Endothelial cell of umbilical vein (primary cell): ENCODE data around the gene AUTS2. TPM values are rescaled to one million over a fixed set of nuclear protein-coding genes. Genes with fewer than 3 reads are reported as not detected.

Experiments
- BruUV-seq: library from RNA; stranded (reverse); fragments of 400-500 nt; replicated peaks from 2 replicates; lab custom pipeline; 2021; lab: Mats Ljungman, UMichigan
- CTCF ChIA-PET: fragments of 300-600, 350-600 bp; sonication (Branson Sonifier 250); formaldehyde crosslinking; loops from one replicate; lab custom pipeline; 2021; ENCODE audit warnings: antibody characterized with exemption, inconsistent platforms; lab: Charles Lee
- POLR2A ChIA-PET: fragments of 300-600, 350-600 bp; sonication (Branson Sonifier 250); formaldehyde crosslinking; loops from one replicate; lab custom pipeline; 2021; ENCODE audit warnings: antibody characterized with exemption, inconsistent platforms; lab: Charles Lee
- DNase-seq: peaks from one replicate; pipeline ENCODE4 v3.0.0-alpha.2; 2011; ENCODE audit warnings: low read depth, low spot score
- FAIRE-seq: peaks from 2 replicates; lab custom pipeline; 2011; peaks lifted over from hg19 to GRCh38; lab: Jason Lieb, UNC
- H2AFZ ChIP-seq: 2 replicates; pipeline ENCODE4 v1.6.0; 2012; ENCODE audit warnings: low read depth, low read length, control low read depth, inconsistent platforms
- H3K27ac ChIP-seq: 2 replicates; pipeline ENCODE4 v1.5.1; 2011; ENCODE audit warnings: low read depth, mild to moderate bottlenecking, control low read depth, low read length, moderate library complexity; ENCODE audit not compliant: insufficient read depth
- H3K27me3 ChIP-seq, 2 experiments: 2 replicates each; pipeline versions ENCODE4 v1.6.0 to v1.6.1; 2011; ENCODE audit warnings: low read length in 2 of 2, mixed read lengths in 1 of 2; ENCODE audit not compliant: control insufficient read depth in 2 of 2, insufficient read depth in 2 of 2
- H3K36me3 ChIP-seq, 2 experiments: 2 replicates in 1 of 2; 3 replicates in 1 of 2; pipeline ENCODE4 v1.5.1; 2011; ENCODE audit warnings: low read length in 2 of 2, mild to moderate bottlenecking in 1 of 2, moderate library complexity in 1 of 2; ENCODE audit not compliant: control insufficient read depth in 2 of 2, insufficient read depth in 2 of 2; ENCODE audit errors: extremely low read depth in 1 of 2
- H3K4me1 ChIP-seq: 3 replicates; pipeline ENCODE4 v1.5.1; 2011; ENCODE audit warnings: mild to moderate bottlenecking, low read length; ENCODE audit not compliant: control insufficient read depth, insufficient read depth; ENCODE audit errors: extremely low read depth
- H3K4me2 ChIP-seq: 2 replicates; pipeline ENCODE4 v1.6.1; 2011; ENCODE audit warnings: low read length, control low read depth, mixed read lengths; ENCODE audit not compliant: insufficient read depth
- H3K4me3 ChIP-seq, 3 experiments: fragments of 200-600 bp in 1 of 3; sonication (generic), shearing (Covaris generic) in 1 of 3; replicated peaks in 1 of 3; 2 replicates each; pipeline ENCODE4 v1.5.1; 2011 to 2016; ENCODE audit warnings: control low read depth in 3 of 3, low read length in 3 of 3, mild to moderate bottlenecking in 2 of 3, inconsistent platforms in 1 of 3, low read depth in 1 of 3, moderate library complexity in 1 of 3; ENCODE audit not compliant: insufficient read depth in 1 of 3
- H3K79me2 ChIP-seq: 2 replicates; pipeline ENCODE4 v1.6.0; 2012; ENCODE audit warnings: low read length, inconsistent platforms; ENCODE audit not compliant: control insufficient read depth, insufficient read depth
- H3K9ac ChIP-seq: replicated peaks from 2 replicates; pipeline ENCODE3; 2011; ENCODE audit warnings: low read length, control low read depth; ENCODE audit not compliant: insufficient read depth; ENCODE audit errors: extremely low read depth
- H3K9me1 ChIP-seq: replicated peaks from 3 replicates; pipeline ENCODE4 v1.6.0; 2011; ENCODE audit warnings: mild to moderate bottlenecking, low read length; ENCODE audit not compliant: control insufficient read depth, insufficient read depth; ENCODE audit errors: extremely low read depth
- H3K9me3 ChIP-seq: replicated peaks from 2 replicates; pipeline ENCODE4 v1.5.1; 2012; ENCODE audit warnings: low read length, inconsistent platforms; ENCODE audit not compliant: control insufficient read depth, insufficient read depth
- H4K20me1 ChIP-seq: replicated peaks from 2 replicates; pipeline ENCODE3; 2011; ENCODE audit warnings: mild to moderate bottlenecking, low read length; ENCODE audit not compliant: control insufficient read depth, insufficient read depth; ENCODE audit errors: extremely low read depth
- CTCF ChIP-seq, 2 donors: IDR thresholded peaks; 1 replicate in 1 of 2; 2 replicates in 1 of 2; pipeline ENCODE4 v1.5.1; 2011; ENCODE audit warnings: low read length in 2 of 2, mild to moderate bottlenecking in 2 of 2, moderate library complexity in 2 of 2, control low read depth in 1 of 2, inconsistent platforms in 1 of 2, low read depth in 1 of 2; ENCODE audit not compliant: insufficient read depth in 1 of 2; ENCODE audit errors: extremely low read depth in 1 of 2
- EZH2 ChIP-seq: IDR thresholded peaks from 2 replicates; pipeline ENCODE4 v1.6.1; 2012; ENCODE audit warnings: borderline replicate concordance, low read depth, mild to moderate bottlenecking, moderate library complexity, low read length, inconsistent platforms; ENCODE audit not compliant: severe bottlenecking
- FOS ChIP-seq: IDR thresholded peaks from 2 replicates; pipeline ENCODE4 v1.6.1; 2011; ENCODE audit warnings: mild to moderate bottlenecking, low read length, moderate library complexity, borderline replicate concordance; ENCODE audit not compliant: insufficient read depth
- GATA2 ChIP-seq: IDR thresholded peaks from 2 replicates; pipeline ENCODE4 v1.7.0; 2011; ENCODE audit warnings: low read depth, mild to moderate bottlenecking, moderate library complexity, mixed read lengths, low read length; ENCODE audit not compliant: insufficient read length, insufficient read depth
- JUN ChIP-seq: IDR thresholded peaks from 2 replicates; pipeline ENCODE4 v1.6.1; 2011; ENCODE audit warnings: borderline replicate concordance, low read depth; ENCODE audit not compliant: insufficient read length, insufficient read depth
- MAX ChIP-seq: IDR thresholded peaks from 2 replicates; pipeline ENCODE4 v1.6.1; 2011; ENCODE audit not compliant: insufficient read depth, insufficient read length
- MYC ChIP-seq: IDR thresholded peaks from one replicate; pipeline ENCODE4 v1.6.1; 2011; ENCODE audit warnings: mild to moderate bottlenecking, low read depth, low read length
- POLR2A ChIP-seq: IDR thresholded peaks from 2 replicates; pipeline ENCODE4 v1.6.1; 2012; ENCODE audit warnings: low read depth, mild to moderate bottlenecking, control low read depth, low read length
- POLR2AphosphoS5 ChIP-seq: IDR thresholded peaks from 2 replicates; pipeline ENCODE4 v1.6.1; 2012; ENCODE audit warnings: low read depth, mild to moderate bottlenecking, control low read depth, low read length, moderate library complexity; ENCODE audit not compliant: insufficient read depth
- dilution Hi-C: fragments of 300-500 bp; cut with MboI; formaldehyde crosslinking; loops from one replicate; pipeline ENCODE4 v1.15.0; 2019; ENCODE audit warnings: low sequenced_read_pairs; ENCODE audit not compliant: extremely low pct_ligation_motif_present
- intact Hi-C: fragments of 100-400 bp; cut with micrococcal nuclease; formaldehyde crosslinking; loops from one replicate; pipeline ENCODE4 v1.10.0; 2022
- polyA plus RNA-seq, 4 experiments: library from polyadenylated mRNA; depleted of rRNA in 3 of 4; stranded (reverse) in 3 of 4; unstranded in 1 of 4; fragments of >200 nt; gene quantifications; 2 replicates each; pipeline versions ENCODE4 v1.2.1 to v1.2.3, GENCODE V29; 2011 to 2012; ENCODE audit warnings: missing spikeins in 1 of 4
- total RNA-seq: library from RNA; stranded (reverse); gene quantifications from 2 replicates; pipeline ENCODE4 v1.2.3, GENCODE V29; 2021

AUTS2 gene
- total and polyA plus RNA-seq, 2 donors (not counting 3 experiments of a cell fraction or from before 2014, with no cell fraction given) = 0.59 to 8.0 TPM

DNA sequence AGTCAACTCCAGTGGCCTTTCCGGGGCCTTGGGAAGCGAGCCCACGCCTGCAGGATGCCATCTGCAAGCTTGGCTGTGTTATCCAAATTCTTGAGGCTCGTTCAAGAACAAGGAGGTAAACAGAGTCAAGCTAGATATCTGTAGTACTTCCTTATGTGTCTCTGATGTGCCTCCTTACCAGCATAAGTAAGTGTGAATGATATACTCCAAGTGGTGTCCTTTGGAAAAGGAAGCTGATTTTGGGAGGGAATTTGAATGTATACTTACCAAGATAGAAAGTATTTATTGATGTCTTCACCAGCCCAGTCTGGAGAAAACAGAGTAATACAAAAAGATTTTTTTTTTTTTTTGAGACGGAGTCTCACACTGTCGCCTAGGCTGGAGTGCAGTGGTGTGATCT lies 1161.4 kb downstream of the AUTS2 start:
- no peak for DNase-seq
- dilution Hi-C loops = no loop called here
- Histone ChIP-seq H3K27ac (no peak overlapping the region), H3K36me3 (no peaks in the 10 kb centered on the region), H3K27me3 (no peaks in the 10 kb centered on the region), H4K20me1 (no peaks in the 10 kb centered on the region), H2AFZ (no peak overlapping the region), H3K9me3 (no peaks in the 10 kb centered on the region), H3K4me1 (no peaks in the 10 kb centered on the region), H3K9ac (no peak overlapping the region), H3K4me2 (no peak overlapping the region), H3K9me1 (no peaks in the 10 kb centered on the region), H3K4me3 (no peak overlapping the region), H3K79me2 (no peaks in the 10 kb centered on the region)
- intact Hi-C loops = no loop called here
- ChIA-PET CTCF (no interaction called here), POLR2A (no interaction called here)
- no TSS peak for BruUV-seq
- TF ChIP-seq GATA2 (no peak), POLR2A (no peak), CTCF (IDR thresholded peaks at IDR 0.05; ENCODE audit: extremely low read depth in 1 of 2, insufficient read depth in 1 of 2, low read depth in 1 of 2, low read length in 2 of 2) (no peak)
- FAIRE-seq = no peak

DNA sequence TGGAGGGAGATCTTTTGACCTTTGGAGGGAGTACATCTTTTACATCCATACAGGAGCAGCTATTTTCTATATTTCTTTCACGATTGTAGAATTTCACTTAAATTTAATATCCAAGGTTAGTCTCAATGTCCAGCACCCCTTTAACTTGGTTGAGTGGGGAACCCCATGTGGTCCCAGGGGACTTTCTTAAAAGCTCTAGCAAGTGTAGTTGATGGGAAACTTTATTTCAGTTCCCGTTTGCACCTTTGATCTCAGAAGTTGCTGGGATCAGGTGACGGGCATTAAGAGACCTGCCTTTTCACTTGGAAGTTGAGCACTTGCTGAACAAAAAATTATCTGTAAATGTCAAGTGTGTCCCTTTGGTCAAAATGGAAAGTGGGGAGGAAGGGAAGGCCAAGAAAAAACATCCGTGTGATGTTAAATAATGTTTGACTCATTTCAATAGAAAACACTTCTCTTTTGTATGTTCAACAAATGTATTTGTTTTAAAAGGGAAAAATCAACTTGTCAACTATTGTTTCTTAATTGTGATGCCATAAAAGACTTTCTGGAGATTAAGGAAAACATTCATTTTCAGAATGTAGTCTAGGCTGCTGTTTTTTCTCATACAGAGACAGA lies 1163.5 kb downstream of the AUTS2 start:
- TF ChIP-seq MAX (no peak), POLR2AphosphoS5 (no peak), CTCF (IDR thresholded peaks at IDR 0.05; ENCODE audit: extremely low read depth in 1 of 2, insufficient read depth in 1 of 2, low read depth in 1 of 2, low read length in 2 of 2) (no peak), JUN (no peak), MYC (no peak), GATA2 (no peak), EZH2 (no peak), FOS (no peak), POLR2A (no peak)
- H3K4me3 ChIP-seq = no peak overlapping the region
- BruUV-seq = no TSS peak
- CTCF ChIA-PET = no interaction called here
- no peak for DNase-seq
- H3K9me1 ChIP-seq = no peaks in the 10 kb centered on the region
- H3K27ac ChIP-seq = no peak overlapping the region
- no peak overlapping the region for H2AFZ ChIP-seq
- no peaks in the 10 kb centered on the region for H3K79me2 ChIP-seq
- no peak overlapping the region for H3K9ac ChIP-seq
- POLR2A ChIA-PET = no interaction called here
- dilution Hi-C loops (no loop called here), intact Hi-C loops (no loop called here)
- no peak for FAIRE-seq
- H3K4me2 ChIP-seq = no peak overlapping the region
- no peaks in the 10 kb centered on the region for H3K27me3 ChIP-seq
- H4K20me1 ChIP-seq = no peaks in the 10 kb centered on the region
- H3K9me3 ChIP-seq = no peaks in the 10 kb centered on the region
- H3K36me3 ChIP-seq = no peaks in the 10 kb centered on the region
- H3K4me1 ChIP-seq = no peaks in the 10 kb centered on the region
